A549 (cell line): ENCODE measurements around the gene HDGF. TPM values are rescaled to one million over a fixed set of nuclear protein-coding genes. Genes with fewer than 3 reads are reported as not detected.
A peak's percentile ranks its signal among the peaks of the same experiment; 100 is the strongest.

Source experiments
- ATAC-seq, 2 experiments: fragments of 200-7000 bp in 1 of 2; fragments of >200 bp in 1 of 2; cut with Nextera tagmentation in 1 of 2; cut with Tn5 transposase in 1 of 2; 3 replicates each; pipeline versions ENCODE4 v1.8.0 to v1.9.1; 2018 to 2020; ENCODE audit warnings: mild to moderate bottlenecking in 1 of 2, moderate library complexity in 1 of 2
- CTCF ChIA-PET: fragments of 300-600 bp; sonication (Branson Sonifier 250); formaldehyde crosslinking; extraction: SDS; loops from one replicate; lab custom pipeline; 2021; ENCODE audit warnings: antibody characterized with exemption, inconsistent platforms; lab: Yijun Ruan, JAX
- POLR2A ChIA-PET: fragments of 350-600 bp; formaldehyde crosslinking; extraction: SDS; loops from one replicate; lab custom pipeline; 2021; ENCODE audit warnings: antibody characterized with exemption, inconsistent platforms; lab: Yijun Ruan, JAX
- DNase-seq, 2 experiments: peaks; one replicate each; pipeline versions ENCODE4 v3.0.0 to v3.0.0-alpha.2; 2011 to 2016; ENCODE audit warnings: low read depth in 1 of 2, low spot score in 1 of 2
- FAIRE-seq: peaks from 2 replicates; lab custom pipeline; 2011; peaks lifted over from hg19 to GRCh38; lab: Jason Lieb, UNC
- H3K27ac ChIP-seq, 2 experiments: fragments of >200 bp; sonication (Bioruptor Twin); formaldehyde crosslinking; 3 replicates each; pipeline ENCODE4 v1.5.1; 2016 to 2017
- H3K4me1 ChIP-seq: fragments of >200 bp; sonication (Bioruptor Twin); formaldehyde crosslinking; 3 replicates; pipeline ENCODE4 v1.6.1; 2016
- H3K4me2 ChIP-seq: fragments of >200 bp; sonication (Bioruptor Twin); formaldehyde crosslinking; 3 replicates; pipeline ENCODE4 v1.6.1; 2016
- H3K4me3 ChIP-seq: fragments of >200 bp; sonication (Bioruptor Twin); formaldehyde crosslinking; 3 replicates; pipeline ENCODE4 v1.5.1; 2016
- H3K9me3 ChIP-seq: fragments of >200 bp; sonication (Bioruptor Twin); formaldehyde crosslinking; 3 replicates; pipeline ENCODE4 v1.6.1; 2016
- ATOH8 ChIP-seq: fragments of 250-450 bp; sonication (Bioruptor Pico); IDR thresholded peaks from 2 replicates; pipeline ENCODE4 v1.5.0; 2020; ENCODE audit warnings: low read depth, mild to moderate bottlenecking, moderate library complexity
- BCL3 ChIP-seq: fragments of >200 bp; sonication (Bioruptor Twin); formaldehyde crosslinking; IDR thresholded peaks from 3 replicates; pipeline ENCODE4 v1.6.1; 2016
- CBX2 ChIP-seq: fragments of 200-600 bp; sonication (generic); IDR thresholded peaks from 2 replicates; pipeline ENCODE4 v1.6.1; 2016; ENCODE audit warnings: low read depth, mild to moderate bottlenecking, borderline replicate concordance
- CHD2 ChIP-seq: fragments of 150-350 bp; IDR thresholded peaks from 2 replicates; pipeline ENCODE4 v1.6.1; 2014; ENCODE audit warnings: low read length; ENCODE audit not compliant: partially characterized antibody
- CHD4 ChIP-seq: fragments of 200-600 bp; sonication (generic); IDR thresholded peaks from 2 replicates; pipeline ENCODE4 v1.6.1; 2016; ENCODE audit warnings: antibody characterized with exemption, mild to moderate bottlenecking, borderline replicate concordance
- CTCF ChIP-seq: fragments of >200 bp; sonication (Bioruptor Twin); formaldehyde crosslinking; IDR thresholded peaks from 3 replicates; pipeline ENCODE4 v1.5.1; 2016
- EHF ChIP-seq: fragments of 250-450 bp; sonication (Bioruptor Pico); IDR thresholded peaks from 2 replicates; pipeline ENCODE4 v1.5.0; 2020; ENCODE audit warnings: mild to moderate bottlenecking
- EHMT2 ChIP-seq: fragments of 200-600 bp; sonication (generic); IDR thresholded peaks from 2 replicates; pipeline ENCODE4 v1.6.1; 2016; ENCODE audit warnings: antibody characterized with exemption, low read depth, mild to moderate bottlenecking, moderate library complexity
- ESRRA ChIP-seq: fragments of 150-350 bp; IDR thresholded peaks from 2 replicates; pipeline ENCODE4 v1.6.1; 2014; ENCODE audit warnings: mild to moderate bottlenecking, low read length, borderline replicate concordance
- HEYL ChIP-seq: fragments of 250-450 bp; sonication (Bioruptor Pico); IDR thresholded peaks from 2 replicates; pipeline ENCODE4 v1.8.0; 2021; ENCODE audit warnings: mild to moderate bottlenecking, moderate library complexity
- HOXB5 ChIP-seq: fragments of 250-450 bp; sonication (Bioruptor Pico); IDR thresholded peaks from 2 replicates; pipeline ENCODE4 v1.5.0; 2020; ENCODE audit warnings: mild to moderate bottlenecking, moderate library complexity
- JUNB ChIP-seq: fragments of >200 bp; sonication (Bioruptor Twin); formaldehyde crosslinking; IDR thresholded peaks from 2 replicates; pipeline ENCODE4 v1.6.1; 2016
- KDM5A ChIP-seq: fragments of 200-600 bp; sonication (generic); IDR thresholded peaks from 2 replicates; pipeline ENCODE4 v1.6.1; 2016; ENCODE audit warnings: antibody characterized with exemption, mild to moderate bottlenecking
- MAX ChIP-seq: IDR thresholded peaks from 2 replicates; pipeline ENCODE4 v1.6.1; 2012
- NFE2L2 ChIP-seq: fragments of 150-350 bp; conservative IDR thresholded peaks from 2 replicates; pipeline ENCODE4 v1.6.1; 2014; ENCODE audit warnings: low read length
- NPAS2 ChIP-seq: fragments of 250-450 bp; sonication (Bioruptor Pico); IDR thresholded peaks from 2 replicates; pipeline ENCODE4 v1.8.0; 2022; ENCODE audit warnings: mild to moderate bottlenecking, moderate library complexity, borderline replicate concordance
- POLR2AphosphoS2 ChIP-seq: conservative IDR thresholded peaks from 2 replicates; pipeline ENCODE4 v1.6.1; 2012; ENCODE audit warnings: low read length, improper control_type of control experiment, inconsistent platforms
- RAD21 ChIP-seq, 2 experiments: fragments of >200 bp in 1 of 2; sonication (Bioruptor Twin) in 1 of 2; formaldehyde crosslinking in 1 of 2; IDR thresholded peaks in 1 of 2; conservative IDR thresholded peaks in 1 of 2; 2 replicates in 1 of 2; 3 replicates in 1 of 2; pipeline ENCODE4 v1.6.1; 2012 to 2018; ENCODE audit warnings: inconsistent platforms in 1 of 2
- RARB ChIP-seq: fragments of 250-450 bp; sonication (Bioruptor Pico); IDR thresholded peaks from 2 replicates; pipeline ENCODE4 v1.8.0; 2021; ENCODE audit warnings: mild to moderate bottlenecking, moderate library complexity
- RCOR1 ChIP-seq: fragments of 150-350 bp; IDR thresholded peaks from 2 replicates; pipeline ENCODE4 v1.6.1; 2014; ENCODE audit warnings: antibody characterized with exemption, low read length, low read depth
- REST ChIP-seq: fragments of 200-600 bp; sonication (generic); IDR thresholded peaks from 2 replicates; pipeline ENCODE4 v1.6.1; 2016; ENCODE audit warnings: antibody characterized with exemption, mild to moderate bottlenecking, moderate library complexity
- RFX5 ChIP-seq: fragments of 450-650 bp; IDR thresholded peaks from 2 replicates; pipeline ENCODE4 v1.7.1; 2014; ENCODE audit warnings: antibody characterized with exemption, mild to moderate bottlenecking, moderate library complexity
- SMC3 ChIP-seq: fragments of >200 bp; sonication (Bioruptor Twin); formaldehyde crosslinking; IDR thresholded peaks from 3 replicates; pipeline ENCODE4 v1.6.1; 2018; ENCODE audit warnings: inconsistent platforms
- ZFP36 ChIP-seq: fragments of 450-650 bp; IDR thresholded peaks from 2 replicates; pipeline ENCODE4 v1.6.1; 2014; ENCODE audit warnings: borderline replicate concordance; ENCODE audit not compliant: partially characterized antibody
- WGBS: methylation state at CpG from one replicate; pipeline ENCODE4 v1.1.6; 2017; ENCODE audit errors: missing lambda C conversion rate; 5-methylcytosine and 5-hydroxymethylcytosine counted together
- polyA plus RNA-seq, 4 experiments: library from polyadenylated mRNA; depleted of rRNA in 3 of 4; stranded (reverse); fragments of >200 nt; fragmentation: RNase III in 1 of 4; extraction: RNeasy Plus Mini Kit Qiagen cat#74134 plus additional on column Dnase treatment in 1 of 4; gene quantifications; 2 replicates in 3 of 4; 3 replicates in 1 of 4; pipeline ENCODE4 v1.2.3, GENCODE V29; 2011 to 2017

The HDGF gene
- polyA plus RNA-seq, 2 of the 4 experiments (the other 2 are of a cell fraction) = 299 to 428 TPM

- ATAC-seq (no peak), DNase-seq (no peak), FAIRE-seq (no peak)
- H3K4me3 ChIP-seq = peak overlapping the region; percentile 89
- 47% methylated on average over 7 of the region's 7 CpGs for WGBS
- peak overlapping the region; percentile 93 for H3K27ac ChIP-seq
- TF ChIP-seq HEYL (CRISPR knock-in tag) = no peak
- no peak for TF ChIP-seq ATOH8 (CRISPR knock-in tag)
- TF ChIP-seq ESRRA = no peak
- TF ChIP-seq RARB (CRISPR knock-in tag) = no peak
- no peak for TF ChIP-seq CBX2
- TF ChIP-seq BCL3 = no peak
- no peak for TF ChIP-seq EHMT2
- no peak for TF ChIP-seq REST
- TF ChIP-seq CHD4 = no peak
- no peak for TF ChIP-seq NFE2L2
- no peak for TF ChIP-seq RCOR1
- TF ChIP-seq CHD2 = no peak
- no peak for TF ChIP-seq POLR2AphosphoS2
- no peak for TF ChIP-seq KDM5A
- no peak for TF ChIP-seq RFX5
- TF ChIP-seq EHF (CRISPR knock-in tag) = no peak
- TF ChIP-seq HOXB5 (CRISPR knock-in tag) = no peak
- TF ChIP-seq JUNB = no peak
- TF ChIP-seq NPAS2 (CRISPR knock-in tag) = no peak
- peak overlapping the region; percentile 95 for H3K4me2 ChIP-seq
- no peaks in the 10 kb centered on the region for H3K9me3 ChIP-seq
- H3K4me1 ChIP-seq = peaks cover 35% of the 10 kb centered on the region
- POLR2A ChIA-PET = interaction anchor here (1.2 to 4.4 kb wide), 7 partner anchors 9 to 48 kb away, joined by 4 to 90 read pairs (median 21); partner anchors contain the start of genes HDGF, MRPL24 and PRCC
- CTCF ChIA-PET = interaction anchor here (1.1 to 42.3 kb wide), 27 partner anchors 8 to 254 kb away, joined by 3 to 2258 read pairs (median 21); partner anchors contain the start of genes CRABP2, HDGF, INSRR and MRPL24
Observed at GRCh38 chr1:156727492-156727891, 24.0 kb downstream of the HDGF start.

GRCh38 chr1:156726549-156727226 is 24.8 kb downstream of the HDGF start:
- POLR2A ChIA-PET = interaction anchor here (0.6 to 4.4 kb wide), 4 partner anchors 14 to 40 kb away, joined by 7 to 90 read pairs (median 11); partner anchors contain the start of genes MRPL24 and PRCC

More at GRCh38 chr1:156726549-156727226, 24.8 kb downstream of the HDGF start:
- ATAC-seq = peak; percentile 41 to 57; a peak in 4 of 6 replicates
- Histone ChIP-seq H3K4me2 (peak overlapping the region; percentile 95), H3K4me3 (peak overlapping the region; percentile 89), H3K9me3 (no peaks in the 10 kb centered on the region)
- no peak for TF ChIP-seq ZFP36
- peak; percentile 65 for TF ChIP-seq SMC3
- peak; percentile 65 for TF ChIP-seq CTCF
- peak; percentile 73 to 79 for TF ChIP-seq RAD21 (conservative IDR thresholded peaks at IDR 0.05 in 1 of 2, IDR thresholded peaks at IDR 0.05 in 1 of 2)
- TF ChIP-seq MAX = peak; percentile 30; the same call in 1 of the 2 replicates
- TF ChIP-seq JUNB = no peak
- TF ChIP-seq, all 56 proteins: peak for 4
- DNase-seq (peak; percentile 79 to 91), FAIRE-seq (no peak)
- Histone ChIP-seq H3K4me1 (peaks cover 35% of the 10 kb centered on the region), H3K27ac (peak overlapping the region in 1 of 2 experiments; percentile 93; a peak in 2 of 6 replicates)
- 34% methylated on average over 15 of the region's 15 CpGs for WGBS
- CTCF ChIA-PET = interaction anchor here (0.7 to 42.3 kb wide), 62 partner anchors 9 to 356 kb away, joined by 3 to 2258 read pairs (median 6); partner anchors contain the start of genes BCAN, CRABP2, HDGF and INSRR
